Osteocyte (in vitro differentiated cells): ENCODE results near the gene CACNA1C. TPM values are rescaled to one million over a fixed set of nuclear protein-coding genes. Genes with fewer than 3 reads are reported as not detected.
A peak's percentile ranks its signal among the peaks of the same experiment; 100 is the strongest.

Experiments
- DNase-seq: peaks from one replicate; pipeline ENCODE4 v3.0.0; 2021; ENCODE audit warnings: mixed read lengths; ENCODE audit not compliant: unreplicated experiment; ENCODE audit errors: extremely low spot score
- H3K27ac Mint-ChIP-seq: one replicate; pipeline ENCODE4 v1.8.0; 2021; ENCODE audit warnings: mild to moderate bottlenecking, mixed read lengths; ENCODE audit not compliant: unreplicated experiment
- H3K27me3 Mint-ChIP-seq: one replicate; pipeline ENCODE4 v1.8.0; 2021; ENCODE audit warnings: mixed read lengths; ENCODE audit not compliant: unreplicated experiment
- H3K36me3 Mint-ChIP-seq: one replicate; pipeline ENCODE4 v1.8.0; 2021; ENCODE audit warnings: mixed read lengths; ENCODE audit not compliant: unreplicated experiment
- H3K4me1 Mint-ChIP-seq: one replicate; pipeline ENCODE4 v1.8.0; 2021; ENCODE audit warnings: mixed read lengths; ENCODE audit not compliant: unreplicated experiment
- H3K4me3 Mint-ChIP-seq: one replicate; pipeline ENCODE4 v1.8.0; 2021; ENCODE audit warnings: mild to moderate bottlenecking, moderate library complexity, mixed read lengths; ENCODE audit not compliant: unreplicated experiment
- H3K9me3 Mint-ChIP-seq: one replicate; pipeline ENCODE4 v1.8.0; 2021; ENCODE audit warnings: mixed read lengths; ENCODE audit not compliant: unreplicated experiment
- CTCF ChIP-seq: fragments of 200-600 bp; sonication (generic); IDR thresholded peaks from 2 replicates; pipeline ENCODE4 v1.5.0; 2021; ENCODE audit warnings: antibody characterized with exemption, mild to moderate bottlenecking, moderate library complexity
- total RNA-seq: library from RNA; stranded (reverse); gene quantifications from 2 replicates; pipeline ENCODE4 v1.2.1, GENCODE V29; 2021

CACNA1C gene
- total RNA-seq, 1 donor from 2014 or later = 67.4 TPM

DNA sequence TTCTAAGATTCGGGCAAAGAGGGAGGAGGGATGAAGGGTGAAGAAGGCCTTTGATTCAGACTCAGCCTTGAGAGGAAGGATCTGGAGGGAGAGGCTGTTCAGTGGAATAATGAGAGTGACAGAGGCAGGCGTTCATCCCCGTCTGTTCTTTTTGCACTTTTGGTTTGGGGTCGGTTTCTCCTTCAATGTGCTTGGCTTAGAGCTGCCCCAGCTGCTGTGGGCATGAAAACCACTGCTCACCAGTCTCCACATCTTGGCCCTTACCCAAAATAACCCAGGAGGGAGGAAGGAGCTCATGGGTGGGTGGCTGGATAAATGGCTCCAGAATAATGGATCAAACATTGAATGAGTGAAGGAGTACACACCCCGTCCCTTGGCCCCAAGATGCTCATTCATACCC lies 480.2 kb downstream of the CACNA1C start:
- TF ChIP-seq CTCF = no peak
- Mint-ChIP-seq H3K4me1 (peaks cover 10% of the 10 kb centered on the region), H3K27me3 (no peaks in the 10 kb centered on the region), H3K36me3 (peaks cover 45% of the 10 kb centered on the region), H3K4me3 (no peak overlapping the region), H3K9me3 (no peaks in the 10 kb centered on the region), H3K27ac (no peak overlapping the region)
- no peak for DNase-seq

GRCh38 chr12:2535583-2536204 lies 482.9 kb downstream of the CACNA1C start:
- no peak for DNase-seq
- Mint-ChIP-seq H3K36me3 (peaks cover 40% of the 10 kb centered on the region), H3K27ac (no peak overlapping the region), H3K27me3 (no peaks in the 10 kb centered on the region), H3K4me3 (no peak overlapping the region), H3K9me3 (no peaks in the 10 kb centered on the region), H3K4me1 (peaks cover 10% of the 10 kb centered on the region)
- TF ChIP-seq CTCF = no peak

GRCh38 chr12:2536724-2537123 lies 483.9 kb downstream of the CACNA1C start:
- Mint-ChIP-seq H3K4me1 (peaks cover 10% of the 10 kb centered on the region), H3K9me3 (no peaks in the 10 kb centered on the region), H3K4me3 (no peak overlapping the region), H3K27ac (no peak overlapping the region), H3K36me3 (peaks cover 42% of the 10 kb centered on the region), H3K27me3 (no peaks in the 10 kb centered on the region)
- TF ChIP-seq CTCF = no peak
- DNase-seq = no peak

GRCh38 chr12:2537868-2538541 lies 485.2 kb downstream of the CACNA1C start:
- TF ChIP-seq CTCF = no peak
- Mint-ChIP-seq H3K4me3 (no peak overlapping the region), H3K4me1 (peaks cover 9% of the 10 kb centered on the region), H3K36me3 (peaks cover 40% of the 10 kb centered on the region), H3K9me3 (no peaks in the 10 kb centered on the region), H3K27ac (no peak overlapping the region), H3K27me3 (no peaks in the 10 kb centered on the region)
- DNase-seq = no peak

DNA sequence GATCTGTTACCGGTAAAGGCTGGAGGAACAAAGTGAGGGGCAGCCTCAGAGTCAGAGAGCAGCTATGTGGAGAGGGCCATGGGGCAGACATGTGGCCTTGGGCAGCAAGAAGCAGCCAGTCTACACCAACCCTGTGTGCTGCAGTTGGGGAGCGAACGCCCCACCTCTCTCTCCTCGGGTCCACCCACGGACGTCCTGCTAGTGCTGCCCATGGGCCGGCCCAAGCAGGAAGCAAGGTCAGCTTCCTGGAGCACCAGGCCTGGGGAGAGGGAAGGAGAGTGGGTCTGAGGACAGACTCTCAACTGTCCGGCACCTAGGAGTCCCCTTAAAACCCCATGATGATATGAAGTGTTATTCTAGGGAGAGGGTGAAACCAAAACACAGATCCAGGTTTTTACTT lies 487.2 kb downstream of the CACNA1C start:
- no peaks in the 10 kb centered on the region for H3K9me3 Mint-ChIP-seq
- no peak for TF ChIP-seq CTCF
- no peaks in the 10 kb centered on the region for H3K27me3 Mint-ChIP-seq
- H3K4me1 Mint-ChIP-seq = peaks cover 5% of the 10 kb centered on the region
- peaks cover 45% of the 10 kb centered on the region for H3K36me3 Mint-ChIP-seq
- peak overlapping the region; percentile 66 for H3K27ac Mint-ChIP-seq
- H3K4me3 Mint-ChIP-seq = no peak overlapping the region
- DNase-seq = no peak
